DMS 273 treated with DMSO at 0.1 percent for 48 hours (cell line): ENCODE measurements around the gene CFAP58.

Source experiments
- DNase-seq: peaks from one replicate; lab custom pipeline; 2025; lab: John Stamatoyannopoulos, UW

CFAP58 gene

GRCh38 chr10:104336821-104337467, 16.7 kb upstream of the CFAP58 start:
- DNase-seq, result no peak

GRCh38 chr10:104337521-104337984, 16.1 kb upstream of the CFAP58 start:
- DNase-seq, result no peak

DNA sequence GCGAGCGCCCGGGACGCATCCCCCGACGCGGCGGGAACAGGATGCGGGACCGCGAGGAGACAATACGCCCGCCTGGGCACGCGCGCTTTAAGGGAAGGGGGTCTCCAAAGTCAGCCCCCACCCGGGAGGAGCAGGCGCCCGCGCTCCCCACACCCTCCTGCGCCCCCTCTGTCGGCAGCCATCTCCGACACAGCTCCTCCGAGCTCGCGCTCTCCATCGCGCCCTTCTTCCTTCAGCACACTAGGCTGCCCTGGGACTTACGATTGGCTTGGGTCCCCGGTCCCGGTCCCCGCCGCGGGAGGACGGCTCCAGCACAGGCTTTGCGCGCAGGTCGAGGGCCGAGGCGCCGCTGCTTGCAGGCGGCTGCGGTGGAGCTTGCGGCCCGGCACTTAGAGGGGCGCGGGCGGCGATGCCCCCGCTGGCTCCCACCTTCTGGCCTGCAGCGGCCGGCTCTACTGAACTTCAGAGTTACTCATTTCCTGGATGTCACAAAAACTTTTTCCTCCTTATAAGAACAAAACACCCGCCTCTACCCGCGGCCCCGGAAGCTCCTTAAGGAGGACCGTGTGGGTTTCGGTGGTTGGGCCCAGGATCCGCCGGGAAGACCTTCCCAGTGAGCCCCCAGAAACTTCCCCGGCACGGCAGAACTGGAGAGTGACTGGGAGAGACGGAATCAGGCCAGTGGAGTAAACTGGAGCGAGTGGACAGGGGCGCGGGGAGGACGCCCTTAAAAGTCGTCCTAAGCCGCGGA, 15.5 kb upstream of the CFAP58 start, which contains the start of gene ITPRIP:
ITPRIP (minus strand) TSS at position 481 of the 751 bp plus-strand sequence. CDS start 22,414 bp downstream, outside the sequence.
- no peak for DNase-seq

- DNase-seq, result no peak
These were observed 14.0 kb upstream of the CFAP58 start for GRCh38 chr10:104339469-104340110.

GRCh38 chr10:104340111-104340526, 13.5 kb upstream of the CFAP58 start:
- no peak for DNase-seq

GRCh38 chr10:104340641-104341040, 13.0 kb upstream of the CFAP58 start:
- DNase-seq, result no peak

- no peak for DNase-seq
These were observed 10.7 kb upstream of the CFAP58 start for GRCh38 chr10:104342941-104343411.

DNA sequence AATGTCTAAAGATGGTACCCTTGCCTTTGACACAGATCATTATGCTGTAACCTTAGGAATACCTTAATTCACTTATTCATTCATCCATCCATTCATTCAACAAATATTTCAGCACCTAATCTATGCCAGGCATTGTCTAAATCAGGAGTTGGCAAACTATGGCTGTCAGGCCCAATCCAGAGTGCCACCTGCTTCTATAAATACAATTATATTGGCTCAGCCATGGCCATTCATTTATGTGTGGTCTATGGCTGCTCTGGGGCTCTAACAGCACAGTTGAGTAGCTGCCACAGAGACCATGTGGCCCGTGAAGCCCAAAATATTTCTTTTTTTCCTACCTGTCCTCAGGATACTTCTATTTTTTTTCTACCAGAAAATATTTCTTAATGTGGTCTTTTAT, 9.4 kb upstream of the CFAP58 start:
- DNase-seq, result no peak

- DNase-seq, result no peak
These were observed 8.1 kb upstream of the CFAP58 start for GRCh38 chr10:104345515-104345914.

DNA sequence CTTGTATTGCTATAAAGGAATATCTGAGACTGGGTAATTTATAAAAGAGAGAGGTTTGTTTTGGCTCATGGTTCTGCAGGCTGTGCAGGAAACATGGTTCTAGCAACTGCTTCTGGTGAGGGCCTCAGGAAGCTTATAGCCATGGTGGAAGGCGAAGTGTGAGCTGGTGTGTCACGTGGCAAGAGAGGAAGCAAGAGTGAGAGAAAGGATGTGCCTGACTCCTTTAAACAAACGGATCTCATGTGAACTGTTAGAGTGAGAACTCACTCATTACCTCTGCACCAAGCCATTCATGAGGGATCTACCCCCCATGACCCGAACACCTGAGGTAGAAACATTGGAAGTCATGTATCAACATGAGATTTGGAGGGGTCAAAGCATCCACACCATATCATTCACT, 7.7 kb upstream of the CFAP58 start:
- DNase-seq, result no peak

DNA sequence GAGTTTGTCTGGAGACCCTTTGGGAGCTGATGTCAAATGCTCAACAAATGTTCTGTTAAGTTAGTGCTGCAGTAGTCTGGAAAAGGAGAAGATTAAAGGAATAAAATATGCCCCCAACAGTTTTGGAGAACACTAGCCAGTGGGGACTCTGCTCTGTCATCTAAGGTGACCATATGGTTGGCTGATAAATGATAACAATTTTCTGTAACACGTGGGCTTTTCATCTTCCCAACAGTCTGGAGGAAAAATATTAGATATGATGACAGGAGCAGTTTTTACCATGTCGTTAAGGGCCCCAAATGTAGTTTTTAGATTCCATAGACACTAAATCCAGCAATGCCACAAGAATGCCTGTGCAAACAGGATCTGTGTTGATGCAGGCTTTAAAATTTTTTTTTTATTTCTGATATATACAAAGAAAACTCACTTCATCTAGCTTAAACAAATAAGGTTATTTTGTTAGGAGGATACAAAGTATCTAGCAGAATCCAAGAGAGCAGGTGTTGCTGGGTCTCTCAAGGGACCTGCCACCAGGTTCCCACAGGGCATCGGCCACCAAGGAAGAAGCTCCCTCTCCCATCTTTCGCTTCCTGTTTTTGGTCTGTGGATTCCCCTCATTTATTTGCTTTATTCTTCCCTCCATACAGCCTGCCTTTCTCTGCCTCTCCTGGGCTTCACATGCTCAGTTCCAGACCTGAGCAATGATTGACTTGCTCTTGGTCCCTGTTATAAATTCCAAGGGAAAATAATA, 6.2 kb upstream of the CFAP58 start:
- no peak for DNase-seq

DNA sequence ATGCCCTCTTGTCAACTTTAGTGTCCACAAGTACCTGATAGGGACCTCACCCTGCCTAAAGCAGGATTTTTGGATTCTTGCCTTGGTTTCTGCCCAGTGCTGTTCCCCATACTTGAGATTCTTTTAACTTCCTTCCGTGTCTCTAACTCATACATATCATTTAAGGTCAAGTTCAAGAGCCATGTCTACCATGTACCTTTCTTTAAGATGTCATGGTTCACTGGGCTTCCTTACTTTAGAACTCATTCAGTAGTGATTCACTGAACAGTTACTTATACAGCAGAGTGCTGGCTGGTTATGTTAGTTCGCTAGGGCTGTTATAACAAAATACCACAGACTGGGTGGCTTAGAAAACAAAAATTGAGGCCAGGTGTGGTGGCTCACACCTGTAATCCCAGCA, 5.0 kb upstream of the CFAP58 start:
- DNase-seq, result no peak

- DNase-seq, result no peak
These were observed 4.0 kb upstream of the CFAP58 start for GRCh38 chr10:104349623-104350126.

DNA sequence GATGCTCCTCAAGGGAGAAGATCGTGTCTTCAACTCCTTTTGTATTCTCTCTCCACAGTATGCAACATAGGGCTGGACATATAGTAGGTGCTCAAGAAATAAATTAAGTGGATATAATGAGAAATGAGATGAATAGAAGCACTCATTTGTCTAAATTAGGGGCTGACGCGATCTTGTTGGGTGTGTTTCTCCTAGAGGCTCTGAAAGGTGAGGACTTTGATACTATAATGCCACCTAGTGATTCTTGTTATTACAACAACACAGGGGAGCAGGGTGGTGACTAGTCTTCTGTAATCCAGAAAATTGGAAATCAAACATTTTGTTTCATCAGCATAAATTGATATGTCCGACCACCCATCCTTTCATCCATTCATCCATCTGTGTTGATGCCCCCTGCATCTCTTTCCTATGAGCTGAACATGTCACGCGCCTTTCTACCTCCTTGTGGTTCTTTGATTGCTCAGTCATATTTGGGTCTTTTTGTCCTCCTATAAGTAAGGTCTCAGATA, 3.5 kb upstream of the CFAP58 start:
- DNase-seq, result peak; percentile 6

- DNase-seq, result no peak
These were observed 2.5 kb upstream of the CFAP58 start for GRCh38 chr10:104351061-104351702.

- no peak for DNase-seq
These were observed 1.7 kb upstream of the CFAP58 start for GRCh38 chr10:104351919-104352318.

GRCh38 chr10:104359811-104360210, 6.2 kb downstream of the CFAP58 start:
- DNase-seq, result no peak

- no peak for DNase-seq
These were observed 14.3 kb downstream of the CFAP58 start for GRCh38 chr10:104367904-104368303.

DNA sequence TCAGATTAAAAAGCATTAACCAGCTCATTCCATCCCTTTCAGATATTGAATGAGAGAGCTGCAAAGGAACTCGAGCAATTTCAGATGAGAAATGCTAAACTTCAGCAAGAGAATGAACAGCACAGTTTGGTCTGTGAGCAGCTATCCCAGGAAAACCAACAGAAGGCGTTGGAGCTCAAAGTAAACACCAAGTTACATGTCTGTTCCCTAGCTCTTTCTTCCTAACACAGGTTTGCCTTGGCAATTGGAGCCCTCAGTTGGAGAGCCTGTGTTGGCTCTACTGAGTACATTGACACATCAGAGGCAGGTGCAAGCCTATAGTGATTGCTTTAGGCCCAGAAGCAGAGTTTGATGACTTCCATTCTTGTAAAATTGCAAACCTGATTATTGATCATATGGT, 14.7 kb downstream of the CFAP58 start:
- no peak for DNase-seq

DNA sequence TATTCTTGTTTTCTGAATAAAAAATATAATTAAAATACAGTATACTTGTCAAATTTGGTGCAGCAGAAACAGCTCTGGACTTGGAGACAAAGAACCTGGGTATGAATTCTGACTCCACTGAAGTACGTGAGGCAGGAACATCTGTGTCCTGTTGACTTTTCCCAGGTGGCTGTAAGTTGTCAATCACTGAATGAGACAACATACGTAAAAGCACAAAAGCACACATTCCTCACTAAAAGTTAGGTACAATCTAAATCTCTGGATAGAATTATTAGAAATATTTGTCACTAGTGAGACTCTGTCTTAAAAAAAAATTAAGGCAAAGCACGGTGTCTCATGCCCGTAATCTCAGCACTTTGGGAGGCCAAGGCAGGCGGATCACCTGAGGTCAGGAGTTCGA, 18.1 kb downstream of the CFAP58 start:
- DNase-seq, result no peak

DNA sequence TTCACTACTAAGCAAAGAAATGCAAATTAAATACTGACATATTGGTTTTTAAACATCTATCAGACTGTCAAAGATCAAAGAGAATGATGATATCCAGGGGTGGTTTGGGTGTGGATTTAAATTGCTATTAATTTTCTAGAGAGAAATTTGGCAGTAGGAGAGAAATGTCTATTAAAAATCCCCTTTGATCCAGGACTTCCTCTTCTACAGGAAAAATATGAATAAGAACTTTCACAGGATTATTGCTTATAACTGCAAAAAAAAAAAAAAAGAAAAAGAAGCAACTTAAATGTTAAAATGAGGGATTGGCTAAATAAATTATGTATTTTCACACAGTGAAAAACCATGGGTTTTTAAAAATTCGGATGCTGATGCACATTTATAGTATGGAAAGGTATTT, 21.0 kb downstream of the CFAP58 start:
- DNase-seq, result no peak
